OCI-LY3 (cell line): Measurements from ENCODE around the gene FBN3.

Experiments
- CTCF ChIP-seq: fragments of 200-600, 300-600 bp; sonication (generic); IDR thresholded peaks from 2 replicates; pipeline ENCODE4 v1.5.1; 2014; ENCODE audit warnings: antibody characterized with exemption, low read length, low read depth
- EZH2phosphoT487 ChIP-seq: fragments of 200-600 bp; shearing (Covaris generic); IDR thresholded peaks from 2 replicates; pipeline ENCODE4 v1.6.1; 2018; ENCODE audit warnings: antibody characterized with exemption, mixed run types, low read depth

GRCh38 chr19:8079988-8080387, 69.4 kb downstream of the FBN3 start:
- TF ChIP-seq CTCF (no peak), EZH2phosphoT487 (no peak)
